HepG2 (cell line): ENCODE data around the gene AP2A2. TPM values are rescaled to one million over a fixed set of nuclear protein-coding genes. Genes with fewer than 3 reads are reported as not detected.

Source experiments
- ATAC-seq: fragments of 200-7000 bp; cut with Tn5 transposase; 3 replicates; pipeline ENCODE4 v1.9.1; 2020; ENCODE audit warnings: mild to moderate bottlenecking, moderate library complexity
- BruUV-seq: library from RNA; stranded (reverse); fragments of 400-500 nt; replicated peaks from 2 replicates; lab custom pipeline; 2021; lab: Mats Ljungman, UMichigan
- CTCF ChIA-PET: fragments of 300-600 bp; formaldehyde crosslinking; extraction: SDS; loops from one replicate; lab custom pipeline; 2021; ENCODE audit warnings: low total read pairs, inconsistent platforms, low intra/inter-chr PET ratio; lab: Yijun Ruan, JAX
- POLR2A ChIA-PET: fragments of 350-600 bp; sonication (Branson Sonifier 250); formaldehyde crosslinking; loops from one replicate; lab custom pipeline; 2020; ENCODE audit warnings: antibody characterized with exemption, inconsistent platforms; lab: Yijun Ruan, JAX
- DNase-seq: peaks from one replicate; pipeline ENCODE4 v3.0.0-alpha.2; 2015; ENCODE audit warnings: low spot score
- FAIRE-seq: peaks from 3 replicates; lab custom pipeline; 2011; peaks lifted over from hg19 to GRCh38; lab: Jason Lieb, UNC
- H2AFZ ChIP-seq: one replicate; pipeline ENCODE4 v1.6.1; 2011; ENCODE audit warnings: low read length, inconsistent platforms
- H3K27ac ChIP-seq: fragments of 300-600 bp; 3 replicates; pipeline ENCODE4 v1.8.0; 2011; ENCODE audit warnings: mixed run types, mild to moderate bottlenecking, mixed read lengths, low read length, inconsistent platforms; ENCODE audit not compliant: insufficient read depth; ENCODE audit errors: extremely low read length
- H3K27me3 ChIP-seq, 2 experiments: fragments of 200-600 bp in 1 of 2; 2 replicates in 1 of 2; 3 replicates in 1 of 2; pipeline versions ENCODE4 v1.6.0 to v1.8.0; 2011; ENCODE audit warnings: low read length in 2 of 2, mild to moderate bottlenecking in 2 of 2, moderate library complexity in 2 of 2, inconsistent platforms in 1 of 2; ENCODE audit not compliant: insufficient read depth in 2 of 2, control insufficient read depth in 1 of 2
- H3K36me3 ChIP-seq, 2 experiments: fragments of 200-600 bp in 1 of 2; replicated peaks in 1 of 2; 2 replicates in 1 of 2; 3 replicates in 1 of 2; pipeline versions ENCODE4 v1.5.1 to v1.8.0; 2011; ENCODE audit warnings: low read length in 2 of 2, inconsistent platforms in 1 of 2; ENCODE audit not compliant: insufficient read depth in 2 of 2, control insufficient read depth in 1 of 2
- H3K4me1 ChIP-seq: 2 replicates; pipeline ENCODE4 v1.5.1; 2012; ENCODE audit warnings: low read length, inconsistent platforms; ENCODE audit not compliant: insufficient read depth
- H3K4me2 ChIP-seq: 2 replicates; pipeline ENCODE4 v1.6.0; 2011; ENCODE audit warnings: low read depth, low read length, inconsistent platforms
- H3K4me3 ChIP-seq, 3 experiments: fragments of 200-600 bp in 1 of 3; sonication (generic), shearing (Covaris generic) in 1 of 3; replicated peaks in 1 of 3; 2 replicates each; pipeline ENCODE4 v1.5.1; 2011 to 2016; ENCODE audit warnings: low read length in 3 of 3, inconsistent platforms in 2 of 3, low read depth in 2 of 3, mild to moderate bottlenecking in 2 of 3, control low read depth in 1 of 3, mixed read lengths in 1 of 3; ENCODE audit not compliant: insufficient read depth in 1 of 3
- H3K79me2 ChIP-seq: one replicate; pipeline ENCODE4 v1.6.1; 2011; ENCODE audit warnings: low read length, inconsistent platforms; ENCODE audit not compliant: insufficient read depth
- H3K9ac ChIP-seq: 2 replicates; pipeline ENCODE4 v1.6.0; 2011; ENCODE audit warnings: mild to moderate bottlenecking, low read depth, low read length, inconsistent platforms; ENCODE audit not compliant: insufficient read depth
- H3K9me3 ChIP-seq: 2 replicates; pipeline ENCODE4 v1.5.1; 2012; ENCODE audit warnings: mild to moderate bottlenecking, low read length
- H4K20me1 ChIP-seq: 2 replicates; pipeline ENCODE4 v1.6.0; 2011; ENCODE audit warnings: inconsistent platforms, mild to moderate bottlenecking, low read length, moderate library complexity; ENCODE audit not compliant: insufficient read depth
- E2F1 ChIP-seq: sonication (generic); formaldehyde crosslinking; IDR thresholded peaks from 2 replicates; pipeline ENCODE4 v1.5.0; 2020; ENCODE audit warnings: missing genetic modification reagents
- FOXO1 ChIP-seq: sonication (generic); formaldehyde crosslinking; IDR thresholded peaks from 2 replicates; pipeline ENCODE4 v1.4.0; 2020; ENCODE audit warnings: missing genetic modification reagents
- GTF2F1 ChIP-seq: fragments of 150-350 bp; IDR thresholded peaks from 2 replicates; pipeline ENCODE4 v1.6.1; 2014; ENCODE audit warnings: low read length
- HNRNPH1 ChIP-seq: fragments of 200-400 bp; formaldehyde crosslinking; optimal IDR thresholded peaks from 2 replicates; pipeline ENCODE3; 2017; ENCODE audit warnings: mild to moderate bottlenecking, low read depth, low read length
- MZF1 ChIP-seq: sonication (generic); formaldehyde crosslinking; IDR thresholded peaks from 2 replicates; pipeline ENCODE4 v1.8.1; 2023; ENCODE audit warnings: mild to moderate bottlenecking, missing genetic modification reagents, borderline replicate concordance
- RARG ChIP-seq: sonication (generic); formaldehyde crosslinking; IDR thresholded peaks from 2 replicates; pipeline ENCODE4 v1.4.0; 2020; ENCODE audit warnings: low read depth, mild to moderate bottlenecking, missing genetic modification reagents
- SOX5 ChIP-seq: IDR thresholded peaks from 2 replicates; pipeline ENCODE4 v1.6.1; 2016; ENCODE audit warnings: borderline replicate concordance
- ZNF543 ChIP-seq: sonication (generic); formaldehyde crosslinking; IDR thresholded peaks from 2 replicates; pipeline ENCODE4 v1.4.0; 2020; ENCODE audit warnings: mild to moderate bottlenecking, missing genetic modification reagents
- WGBS: methylation state at CpG from one replicate; pipeline ENCODE4 v1.1.6; 2017; ENCODE audit warnings: low lambda C conversion rate; 5-methylcytosine and 5-hydroxymethylcytosine counted together
- in situ Hi-C: cut with HindIII; loops from 2 replicates; pipeline ENCODE4 v1.10.0; 2017; ENCODE audit warnings: low pct_unique_long_range_greater_than_20kb; ENCODE audit not compliant: extremely low pct_ligation_motif_present
- intact Hi-C: fragments of 100-400 bp; cut with micrococcal nuclease; formaldehyde crosslinking; loops from one replicate; pipeline ENCODE4 v1.10.0; 2022; ENCODE audit not compliant: unreplicated experiment
- polyA plus RNA-seq, 8 experiments: library from polyadenylated mRNA; depleted of rRNA in 3 of 8; stranded (reverse) in 7 of 8; unstranded in 1 of 8; fragments of >200 nt; fragmentation: Illumina TruSeq in 4 of 8; extraction: Trizol in 4 of 8; gene quantifications; 2 replicates each; pipeline versions ENCODE4 v1.2.1 to v1.2.3, GENCODE V29; 2011 to 2016; ENCODE audit warnings: low read depth in 4 of 8, missing spikeins in 1 of 8, mixed read lengths in 1 of 8; ENCODE audit not compliant: insufficient read depth in 1 of 8
- total RNA-seq, 5 experiments: library from RNA; depleted of rRNA; stranded (reverse); fragments of >200 nt; fragmentation: Illumina TruSeq; extraction: Trizol; gene quantifications; 2 replicates each; pipeline ENCODE4 v1.2.3, GENCODE V29; 2016; ENCODE audit warnings: low read depth in 1 of 5
- TF ChIP-seq, protein P1 (sequence below): sonication (generic); formaldehyde crosslinking; IDR thresholded peaks from 2 replicates; pipeline ENCODE4 v1.4.0; 2020; ENCODE audit warnings: missing genetic modification reagents

The AP2A2 gene
- total and polyA plus RNA-seq, 2 of the 13 experiments (the other 11 are each of a cell fraction or from before 2014, with no cell fraction given): 25.7 to 75.7 TPM

GRCh38 chr11:1030086-1030485, 104.4 kb downstream of the AP2A2 start:
- 7% methylated on average over 3 of the region's 16 CpGs for WGBS
- no peak for DNase-seq
- Histone ChIP-seq H4K20me1 (no peaks in the 10 kb centered on the region), H3K9ac (no peak overlapping the region), H3K4me3 (no peak overlapping the region), H3K27ac (no peak overlapping the region), H2AFZ (no peak overlapping the region), H3K36me3 (no peaks in the 10 kb centered on the region), H3K9me3 (no peaks in the 10 kb centered on the region), H3K27me3 (peaks cover 24 to 54% of the 10 kb centered on the region in 2 experiments; a peak in 4 of 5 replicates), H3K4me2 (no peak overlapping the region), H3K79me2 (no peaks in the 10 kb centered on the region), H3K4me1 (peaks cover 7% of the 10 kb centered on the region; the same call in 1 of the 2 replicates)
- BruUV-seq: no TSS peak
- no peak for ATAC-seq
- ChIA-PET CTCF (no interaction called here), POLR2A (no interaction called here)
- FAIRE-seq: no peak
- intact Hi-C loops (no loop called here), in situ Hi-C loops (no loop called here)
- TF ChIP-seq FOXO1 (CRISPR knock-in tag): no peak
- no peak for TF ChIP-seq RARG (CRISPR knock-in tag)
- TF ChIP-seq SOX5: no peak
- TF ChIP-seq HNRNPH1: no peak
- TF ChIP-seq, protein P1, sequence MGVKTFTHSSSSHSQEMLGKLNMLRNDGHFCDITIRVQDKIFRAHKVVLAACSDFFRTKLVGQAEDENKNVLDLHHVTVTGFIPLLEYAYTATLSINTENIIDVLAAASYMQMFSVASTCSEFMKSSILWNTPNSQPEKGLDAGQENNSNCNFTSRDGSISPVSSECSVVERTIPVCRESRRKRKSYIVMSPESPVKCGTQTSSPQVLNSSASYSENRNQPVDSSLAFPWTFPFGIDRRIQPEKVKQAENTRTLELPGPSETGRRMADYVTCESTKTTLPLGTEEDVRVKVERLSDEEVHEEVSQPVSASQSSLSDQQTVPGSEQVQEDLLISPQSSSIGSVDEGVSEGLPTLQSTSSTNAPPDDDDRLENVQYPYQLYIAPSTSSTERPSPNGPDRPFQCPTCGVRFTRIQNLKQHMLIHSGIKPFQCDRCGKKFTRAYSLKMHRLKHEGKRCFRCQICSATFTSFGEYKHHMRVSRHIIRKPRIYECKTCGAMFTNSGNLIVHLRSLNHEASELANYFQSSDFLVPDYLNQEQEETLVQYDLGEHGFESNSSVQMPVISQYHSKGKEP: no peak
- TF ChIP-seq MZF1 (CRISPR knock-in tag): no peak
- TF ChIP-seq ZNF543 (CRISPR knock-in tag): no peak
- TF ChIP-seq GTF2F1: no peak
- TF ChIP-seq E2F1: no peak
